HCT116 (cell line): ENCODE data around the gene POLR1A.

Experiments used
- CEBPB ChIP-seq: IDR thresholded peaks from 2 replicates; pipeline ENCODE4 v1.6.1; 2012; ENCODE audit warnings: low read depth
- CTCF ChIP-seq, 3 experiments: fragments of 200-600 bp in 1 of 3; sonication (generic) in 1 of 3; IDR thresholded peaks in 2 of 3; conservative IDR thresholded peaks in 1 of 3; 2 replicates each; pipeline ENCODE4 v1.5.1; 2012 to 2017; ENCODE audit warnings: low read depth in 2 of 3, low read length in 2 of 3, antibody characterized with exemption in 1 of 3, borderline replicate concordance in 1 of 3, control low read depth in 1 of 3, mild to moderate bottlenecking in 1 of 3, mixed read lengths in 1 of 3, mixed run types in 1 of 3, moderate library complexity in 1 of 3; ENCODE audit not compliant: insufficient read depth in 1 of 3
- EZH2 ChIP-seq: fragments of 200-600 bp; sonication (generic); IDR thresholded peaks from 2 replicates; pipeline ENCODE4 v1.6.1; 2017; ENCODE audit warnings: antibody characterized with exemption, mixed run types
- POLR2AphosphoS5 ChIP-seq: IDR thresholded peaks from 2 replicates; pipeline ENCODE4 v1.6.1; 2011; ENCODE audit warnings: mild to moderate bottlenecking, low read depth, low read length, moderate library complexity
- RAD21 ChIP-seq: IDR thresholded peaks from 2 replicates; pipeline ENCODE4 v1.6.1; 2012; ENCODE audit warnings: low read depth, mild to moderate bottlenecking
- SP1 ChIP-seq: IDR thresholded peaks from 2 replicates; pipeline ENCODE4 v1.6.1; 2012; ENCODE audit warnings: low read depth
- TCF7L2 ChIP-seq: IDR thresholded peaks from 2 replicates; pipeline ENCODE4 v1.7.0; 2011; ENCODE audit warnings: borderline replicate concordance, inconsistent platforms; ENCODE audit not compliant: insufficient read depth, insufficient read length; ENCODE audit errors: extremely low read depth
- TF ChIP-seq, protein P1 (sequence below): IDR thresholded peaks from 2 replicates; pipeline ENCODE4 v1.6.1; 2012

DNA sequence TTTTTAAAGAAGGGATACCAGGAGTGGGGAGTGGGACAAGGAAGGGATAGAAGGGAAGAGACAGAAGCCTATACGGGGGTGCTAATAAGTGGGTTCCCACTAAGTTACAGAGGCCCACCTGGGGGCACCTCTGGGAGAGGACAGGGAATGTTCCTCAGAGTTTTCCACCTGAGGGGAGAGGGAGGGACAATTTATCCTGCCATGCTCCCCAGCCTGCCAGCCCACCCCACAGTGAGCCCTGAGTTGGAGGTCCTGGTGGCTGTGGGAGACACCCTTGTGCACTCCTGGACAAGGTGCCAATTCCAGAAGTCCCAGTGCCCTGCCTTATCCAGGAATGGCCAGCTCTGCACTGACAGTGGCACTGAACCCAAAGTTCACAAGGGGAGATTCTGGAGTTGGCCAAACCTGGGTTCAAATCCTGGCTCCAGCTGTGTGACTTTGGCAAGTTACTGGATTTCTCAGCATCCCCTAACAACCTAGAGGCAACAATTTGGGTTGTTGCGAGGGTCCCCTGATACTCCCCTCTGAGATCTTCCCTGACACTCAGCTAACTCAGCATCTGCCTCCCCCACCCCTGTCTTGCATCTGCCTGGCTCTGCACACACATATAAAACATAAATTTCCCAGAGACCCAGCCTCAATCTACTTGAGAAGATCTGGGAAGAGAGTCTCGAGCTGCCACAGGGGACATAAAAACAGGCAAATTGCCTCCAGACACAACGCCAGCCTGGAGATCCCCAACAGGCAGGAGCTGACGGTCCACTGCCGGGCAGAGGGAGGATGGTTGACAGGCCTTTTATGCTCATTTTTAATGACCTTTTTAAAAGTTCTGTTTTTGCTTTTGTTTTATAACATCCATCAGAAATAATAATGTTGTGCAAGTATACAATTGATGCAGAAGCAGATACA, 118.2 kb downstream of the POLR1A start:
- TF ChIP-seq CTCF (IDR thresholded peaks at IDR 0.05 in 2 of 3, conservative IDR thresholded peaks at IDR 0.05 in 1 of 3; ENCODE audit: borderline replicate concordance in 1 of 3, insufficient read depth in 1 of 3, low read depth in 2 of 3, low read length in 2 of 3) (no peak), SP1 (no peak), TCF7L2 (no peak), POLR2AphosphoS5 (no peak), EZH2 (no peak), CEBPB (no peak), RAD21 (no peak)
- TF ChIP-seq, protein P1, sequence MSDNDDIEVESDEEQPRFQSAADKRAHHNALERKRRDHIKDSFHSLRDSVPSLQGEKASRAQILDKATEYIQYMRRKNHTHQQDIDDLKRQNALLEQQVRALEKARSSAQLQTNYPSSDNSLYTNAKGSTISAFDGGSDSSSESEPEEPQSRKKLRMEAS = no peak
